ENCODE results near the gene SP4. TPM values are rescaled to one million over a fixed set of nuclear protein-coding genes. Genes with fewer than 3 reads are reported as not detected.

SP4 gene
- total RNA-seq, 1 experiment from 2014 or later = 6.1 TPM

DNA sequence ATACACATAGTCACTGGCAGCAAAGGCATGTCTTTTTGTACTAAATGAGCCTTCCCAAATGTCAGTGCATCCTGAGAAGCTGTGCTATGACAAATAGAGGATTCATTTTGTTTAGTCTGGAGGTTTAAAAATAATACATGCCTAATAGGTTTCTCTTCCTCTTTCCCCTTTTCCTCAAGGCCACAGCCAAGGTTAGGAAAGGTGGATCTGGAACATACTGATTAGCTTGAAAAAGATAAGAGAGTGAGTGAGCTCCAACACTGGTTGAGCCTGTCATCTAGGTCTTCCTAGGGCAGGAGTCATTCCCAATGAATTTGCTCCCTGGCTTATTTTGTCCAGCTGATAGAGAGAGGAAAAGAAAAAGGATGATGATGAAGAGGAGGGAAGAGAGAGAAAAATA, 14.4 kb upstream of the SP4 start:
- BruUV-seq (replicated peaks) = no TSS peak
- no peaks in the 10 kb centered on the region for H3K4me1 ChIP-seq (replicated peaks; ENCODE audit: insufficient read depth)
- ChIA-PET CTCF (no interaction called here), POLR2A (ENCODE audit: unreplicated experiment) (no interaction called here)
- H3K79me2 ChIP-seq (ENCODE audit: low read depth) = no peaks in the 10 kb centered on the region
- TF ChIP-seq, protein P1, sequence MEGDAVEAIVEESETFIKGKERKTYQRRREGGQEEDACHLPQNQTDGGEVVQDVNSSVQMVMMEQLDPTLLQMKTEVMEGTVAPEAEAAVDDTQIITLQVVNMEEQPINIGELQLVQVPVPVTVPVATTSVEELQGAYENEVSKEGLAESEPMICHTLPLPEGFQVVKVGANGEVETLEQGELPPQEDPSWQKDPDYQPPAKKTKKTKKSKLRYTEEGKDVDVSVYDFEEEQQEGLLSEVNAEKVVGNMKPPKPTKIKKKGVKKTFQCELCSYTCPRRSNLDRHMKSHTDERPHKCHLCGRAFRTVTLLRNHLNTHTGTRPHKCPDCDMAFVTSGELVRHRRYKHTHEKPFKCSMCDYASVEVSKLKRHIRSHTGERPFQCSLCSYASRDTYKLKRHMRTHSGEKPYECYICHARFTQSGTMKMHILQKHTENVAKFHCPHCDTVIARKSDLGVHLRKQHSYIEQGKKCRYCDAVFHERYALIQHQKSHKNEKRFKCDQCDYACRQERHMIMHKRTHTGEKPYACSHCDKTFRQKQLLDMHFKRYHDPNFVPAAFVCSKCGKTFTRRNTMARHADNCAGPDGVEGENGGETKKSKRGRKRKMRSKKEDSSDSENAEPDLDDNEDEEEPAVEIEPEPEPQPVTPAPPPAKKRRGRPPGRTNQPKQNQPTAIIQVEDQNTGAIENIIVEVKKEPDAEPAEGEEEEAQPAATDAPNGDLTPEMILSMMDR (conservative IDR thresholded peaks at IDR 0.05) = no peak
- no peak for TF ChIP-seq EZH2 (IDR thresholded peaks at IDR 0.05; ENCODE audit: low read depth)
- H4K20me1 ChIP-seq (ENCODE audit: insufficient read depth) = no peaks in the 10 kb centered on the region
- H3F3A ChIP-seq (ENCODE audit: insufficient read depth, low read depth) = no peaks in the 10 kb centered on the region
- no peak overlapping the region for H3K4me2 ChIP-seq
- no peak overlapping the region for H3K4me3 ChIP-seq
- intact Hi-C loops (cut with micrococcal nuclease; ENCODE audit: unreplicated experiment) = no loop called here
- no peak overlapping the region for H3K27ac ChIP-seq
- no peaks in the 10 kb centered on the region for H3K36me3 ChIP-seq (ENCODE audit: low read depth)
- no peak overlapping the region for H2AFZ ChIP-seq
- no peaks in the 10 kb centered on the region for H3K9me3 ChIP-seq (ENCODE audit: insufficient read depth, low read depth)
- no peak for DNase-seq
- no peaks in the 10 kb centered on the region for H3K9me2 ChIP-seq (ENCODE audit: insufficient read depth)
- no peaks in the 10 kb centered on the region for H3K27me3 ChIP-seq (ENCODE audit: insufficient read depth, low read depth)

DNA sequence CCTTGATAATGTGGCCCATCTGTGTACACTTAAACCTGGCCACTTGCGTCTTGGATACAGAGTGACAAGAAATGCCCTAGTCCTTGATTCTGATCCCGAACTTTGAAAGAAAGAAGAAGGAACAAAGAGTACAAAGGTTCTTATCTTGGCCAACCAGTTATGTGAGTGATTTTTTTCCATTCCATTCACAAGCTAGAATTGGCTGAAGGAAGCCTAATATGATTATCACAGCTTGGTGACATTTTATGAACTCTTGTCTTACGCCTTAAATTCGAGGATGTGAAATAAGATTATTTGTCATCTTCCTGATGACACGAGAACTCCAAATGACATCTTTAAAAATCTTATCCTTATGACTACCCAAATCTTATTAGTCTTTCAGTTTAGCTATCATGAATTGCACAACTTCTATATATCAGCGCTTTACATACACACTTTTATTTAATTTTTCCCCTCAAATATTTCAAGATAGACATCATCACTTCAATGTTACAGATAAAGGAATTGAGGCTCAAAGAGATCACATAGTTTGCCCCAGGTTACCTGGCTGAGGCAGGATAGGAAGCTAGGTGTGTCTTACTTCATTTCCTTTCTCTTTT, 13.0 kb upstream of the SP4 start:
- no peak for DNase-seq
- Histone ChIP-seq H3F3A (ENCODE audit: insufficient read depth, low read depth) (no peaks in the 10 kb centered on the region), H3K4me1 (replicated peaks; ENCODE audit: insufficient read depth) (no peaks in the 10 kb centered on the region), H3K27me3 (ENCODE audit: insufficient read depth, low read depth) (no peaks in the 10 kb centered on the region), H3K4me2 (no peak overlapping the region), H3K4me3 (no peak overlapping the region), H2AFZ (no peak overlapping the region), H3K79me2 (ENCODE audit: low read depth) (no peaks in the 10 kb centered on the region), H3K9me2 (ENCODE audit: insufficient read depth) (no peaks in the 10 kb centered on the region), H3K36me3 (ENCODE audit: low read depth) (no peaks in the 10 kb centered on the region), H3K27ac (no peak overlapping the region), H4K20me1 (ENCODE audit: insufficient read depth) (no peaks in the 10 kb centered on the region), H3K9me3 (ENCODE audit: insufficient read depth, low read depth) (no peaks in the 10 kb centered on the region)
- intact Hi-C loops (cut with micrococcal nuclease; ENCODE audit: unreplicated experiment) = no loop called here
- BruUV-seq (replicated peaks) = no TSS peak
- no peak for TF ChIP-seq EZH2 (IDR thresholded peaks at IDR 0.05; ENCODE audit: low read depth)
- TF ChIP-seq, protein P1 (conservative IDR thresholded peaks at IDR 0.05) = no peak
- ChIA-PET POLR2A (ENCODE audit: unreplicated experiment) (no interaction called here), CTCF (no interaction called here)

- DNase-seq = no peak
- H4K20me1 ChIP-seq (ENCODE audit: insufficient read depth) = no peaks in the 10 kb centered on the region
- intact Hi-C loops (cut with micrococcal nuclease; ENCODE audit: unreplicated experiment) = no loop called here
- TF ChIP-seq, protein P1 (conservative IDR thresholded peaks at IDR 0.05) = no peak
- no peaks in the 10 kb centered on the region for H3K9me3 ChIP-seq (ENCODE audit: insufficient read depth, low read depth)
- H2AFZ ChIP-seq = no peak overlapping the region
- no TSS peak for BruUV-seq (replicated peaks)
- no peaks in the 10 kb centered on the region for H3K9me2 ChIP-seq (ENCODE audit: insufficient read depth)
- CTCF ChIA-PET = no interaction called here
- H3K4me2 ChIP-seq = no peak overlapping the region
- no peak overlapping the region for H3K27ac ChIP-seq
- no peak overlapping the region for H3K4me3 ChIP-seq
- POLR2A ChIA-PET (ENCODE audit: unreplicated experiment) = no interaction called here
- H3F3A ChIP-seq (ENCODE audit: insufficient read depth, low read depth) = no peaks in the 10 kb centered on the region
- no peaks in the 10 kb centered on the region for H3K36me3 ChIP-seq (ENCODE audit: low read depth)
- H3K79me2 ChIP-seq (ENCODE audit: low read depth) = no peaks in the 10 kb centered on the region
- no peaks in the 10 kb centered on the region for H3K4me1 ChIP-seq (replicated peaks; ENCODE audit: insufficient read depth)
- H3K27me3 ChIP-seq (ENCODE audit: insufficient read depth, low read depth) = no peaks in the 10 kb centered on the region
These were observed 10.2 kb upstream of the SP4 start for GRCh38 chr7:21417647-21418046.

Measured in PC-9 (cell line).